HG03060 (cell line): Measurements from ENCODE around the gene CHD9.
"Not testable (repeated sequence)": the region's sequence is repeated elsewhere in the genome, so short reads cannot be mapped to it uniquely, and the experiment has no call there.

ENCODE experiments used
- ATAC-seq: cut with Tn5 transposase; IDR thresholded peaks from one replicate; pipeline ENCODE4 v1.9.1; 2021; ENCODE audit warnings: low read depth, moderate number of reproducible peaks; ENCODE audit not compliant: unreplicated experiment

Gene CHD9, protein sequence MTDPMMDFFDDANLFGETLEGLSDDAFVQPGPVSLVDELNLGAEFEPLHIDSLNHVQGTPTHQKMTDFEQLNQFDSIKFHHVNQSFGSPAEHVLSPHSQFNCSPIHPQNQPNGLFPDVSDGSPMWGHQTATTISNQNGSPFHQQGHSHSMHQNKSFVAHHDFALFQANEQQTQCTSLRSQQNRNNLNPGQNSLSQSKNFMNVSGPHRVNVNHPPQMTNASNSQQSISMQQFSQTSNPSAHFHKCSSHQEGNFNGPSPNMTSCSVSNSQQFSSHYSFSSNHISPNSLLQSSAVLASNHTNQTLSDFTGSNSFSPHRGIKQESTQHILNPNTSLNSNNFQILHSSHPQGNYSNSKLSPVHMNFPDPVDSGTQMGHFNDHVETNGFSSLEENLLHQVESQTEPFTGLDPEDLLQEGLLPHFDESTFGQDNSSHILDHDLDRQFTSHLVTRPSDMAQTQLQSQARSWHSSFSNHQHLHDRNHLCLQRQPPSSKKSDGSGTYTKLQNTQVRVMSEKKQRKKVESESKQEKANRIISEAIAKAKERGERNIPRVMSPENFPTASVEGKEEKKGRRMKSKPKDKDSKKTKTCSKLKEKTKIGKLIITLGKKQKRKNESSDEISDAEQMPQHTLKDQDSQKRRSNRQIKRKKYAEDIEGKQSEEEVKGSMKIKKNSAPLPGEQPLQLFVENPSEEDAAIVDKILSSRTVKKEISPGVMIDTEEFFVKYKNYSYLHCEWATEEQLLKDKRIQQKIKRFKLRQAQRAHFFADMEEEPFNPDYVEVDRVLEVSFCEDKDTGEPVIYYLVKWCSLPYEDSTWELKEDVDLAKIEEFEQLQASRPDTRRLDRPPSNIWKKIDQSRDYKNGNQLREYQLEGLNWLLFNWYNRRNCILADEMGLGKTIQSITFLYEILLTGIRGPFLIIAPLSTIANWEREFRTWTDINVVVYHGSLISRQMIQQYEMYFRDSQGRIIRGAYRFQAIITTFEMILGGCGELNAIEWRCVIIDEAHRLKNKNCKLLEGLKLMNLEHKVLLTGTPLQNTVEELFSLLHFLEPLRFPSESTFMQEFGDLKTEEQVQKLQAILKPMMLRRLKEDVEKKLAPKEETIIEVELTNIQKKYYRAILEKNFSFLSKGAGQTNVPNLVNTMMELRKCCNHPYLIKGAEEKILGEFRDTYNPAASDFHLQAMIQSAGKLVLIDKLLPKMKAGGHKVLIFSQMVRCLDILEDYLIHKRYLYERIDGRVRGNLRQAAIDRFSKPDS (N-terminal part only)

DNA sequence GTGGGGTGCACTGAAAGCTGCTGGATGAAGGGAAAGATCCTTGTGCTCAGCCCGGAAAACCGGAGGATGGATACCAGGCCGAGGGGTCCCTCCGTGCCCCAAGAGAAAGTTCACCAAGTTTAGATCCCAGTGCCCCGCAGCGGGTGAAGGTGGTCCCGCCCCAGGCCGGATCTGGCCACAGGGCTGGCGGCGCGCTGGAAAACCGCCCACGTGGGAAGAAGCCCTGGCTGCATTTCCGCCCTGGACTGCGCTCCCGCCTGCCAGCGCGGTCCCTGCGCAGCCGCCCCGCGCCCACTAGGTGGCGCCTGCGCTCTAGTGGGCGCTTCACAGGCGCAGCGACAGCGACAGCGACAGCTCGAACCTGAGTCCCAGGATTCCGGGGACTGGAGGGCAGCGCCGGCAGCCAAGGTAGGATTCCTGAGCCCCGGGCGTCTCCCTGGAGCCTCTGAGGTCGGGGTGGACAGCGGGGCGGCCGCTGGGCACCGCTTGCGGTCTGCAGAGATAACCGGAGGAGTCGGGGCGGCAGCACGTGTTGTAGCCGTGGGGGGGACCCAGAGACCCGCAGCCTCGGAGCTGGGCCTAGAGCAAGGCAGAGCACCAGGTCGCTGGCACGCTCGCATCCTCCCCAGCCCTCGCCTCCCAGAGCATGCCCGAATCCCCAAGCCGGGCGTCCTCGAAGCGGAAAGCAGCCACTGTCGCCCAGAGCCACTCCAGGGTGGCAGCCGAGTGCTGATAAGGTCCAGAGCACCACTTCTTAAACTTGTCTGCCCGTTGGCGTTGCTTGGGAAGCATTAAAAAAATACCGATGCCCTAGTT lies at the start of gene CHD9:
CHD9 (plus strand) TSS at position 322 of the 816 bp plus-strand sequence. CDS start 101,099 bp downstream, outside the sequence.
- no peak for ATAC-seq

DNA sequence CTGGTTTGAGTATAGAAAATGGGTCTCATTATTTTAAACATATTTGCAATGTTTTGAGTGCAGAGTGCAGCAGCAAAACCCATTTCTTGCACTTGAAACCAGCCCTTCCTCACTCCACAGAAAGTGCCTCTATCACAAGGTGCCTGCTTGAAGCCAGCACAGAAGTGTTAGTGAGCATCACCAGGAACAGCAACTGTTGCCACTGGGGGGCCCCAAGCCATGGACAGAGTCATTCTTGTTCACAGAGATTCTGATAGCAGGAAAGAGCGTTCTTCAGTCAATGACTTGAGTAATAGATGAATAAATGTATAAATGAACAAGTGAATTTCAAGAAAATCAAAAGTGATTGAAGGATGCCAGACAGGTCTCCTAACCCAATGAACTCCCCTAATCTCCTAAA lies 47.7 kb upstream of the CHD9 start:
- ATAC-seq: no peak

DNA sequence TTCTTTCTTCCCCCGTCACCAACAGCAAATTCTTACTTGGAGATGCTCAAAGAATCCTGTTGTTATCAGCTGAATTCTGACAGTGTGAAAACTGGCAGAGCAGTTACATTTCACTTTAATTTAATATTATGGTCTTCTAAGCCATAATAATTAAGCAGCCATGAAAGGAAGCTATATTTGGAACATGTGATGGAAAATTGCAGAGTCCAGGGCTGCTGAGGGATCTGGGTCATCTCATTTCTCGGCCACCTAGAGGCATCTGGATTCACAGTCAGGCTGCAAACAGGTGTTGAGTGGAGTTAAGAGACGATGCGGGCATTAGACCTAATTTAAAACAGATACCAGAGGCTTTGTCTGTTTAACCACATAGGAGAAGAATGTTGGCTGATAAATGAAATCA lies 40.5 kb upstream of the CHD9 start:
- ATAC-seq: no peak

DNA sequence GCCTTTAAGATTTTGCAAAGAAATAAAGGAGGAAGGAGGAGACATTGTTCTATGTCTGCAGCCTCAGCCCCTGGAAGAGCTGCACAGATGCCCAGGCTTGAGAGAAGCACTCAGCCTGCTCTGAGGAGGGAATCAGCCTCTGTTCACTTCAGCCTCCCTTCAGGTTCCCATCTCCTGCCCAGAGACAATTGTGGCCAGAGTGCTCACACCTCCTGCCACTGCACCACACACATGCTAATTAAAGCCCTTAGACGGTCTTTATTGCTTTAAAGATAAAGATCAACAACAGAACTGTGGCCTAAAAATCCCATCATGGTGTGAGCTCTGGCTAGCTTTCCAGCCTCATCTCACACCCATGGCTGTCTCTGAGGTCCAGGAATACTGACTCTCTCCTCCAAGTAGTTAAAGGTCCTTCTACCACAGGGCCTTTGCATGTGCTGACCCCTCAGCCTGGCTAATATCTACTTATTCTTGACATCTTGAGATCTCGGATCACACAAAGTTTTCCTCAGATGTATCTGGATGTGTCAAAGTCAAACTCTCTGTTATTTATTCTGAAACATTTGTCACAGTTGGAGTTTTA lies 35.9 kb upstream of the CHD9 start:
- no peak for ATAC-seq

DNA sequence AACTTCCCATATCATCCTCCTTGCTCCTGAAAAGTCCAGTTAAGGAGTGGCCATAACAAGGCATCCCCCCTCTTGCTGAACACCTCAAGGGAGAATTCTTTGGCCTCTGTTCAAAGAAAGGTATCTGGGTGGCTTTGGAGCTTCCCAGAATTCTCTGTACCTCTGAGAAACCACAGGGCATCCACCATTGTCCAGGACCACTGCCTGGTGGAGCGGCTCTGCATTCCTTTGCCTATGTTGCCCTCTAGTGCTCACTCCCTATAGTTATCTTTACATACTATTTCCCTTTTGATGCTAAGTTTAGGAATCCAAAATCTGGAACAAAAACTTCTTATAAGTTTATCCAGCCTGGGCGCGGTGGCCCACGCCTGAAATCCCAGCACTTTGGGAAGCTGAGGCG lies 32.4 kb upstream of the CHD9 start:
- ATAC-seq: no peak

DNA sequence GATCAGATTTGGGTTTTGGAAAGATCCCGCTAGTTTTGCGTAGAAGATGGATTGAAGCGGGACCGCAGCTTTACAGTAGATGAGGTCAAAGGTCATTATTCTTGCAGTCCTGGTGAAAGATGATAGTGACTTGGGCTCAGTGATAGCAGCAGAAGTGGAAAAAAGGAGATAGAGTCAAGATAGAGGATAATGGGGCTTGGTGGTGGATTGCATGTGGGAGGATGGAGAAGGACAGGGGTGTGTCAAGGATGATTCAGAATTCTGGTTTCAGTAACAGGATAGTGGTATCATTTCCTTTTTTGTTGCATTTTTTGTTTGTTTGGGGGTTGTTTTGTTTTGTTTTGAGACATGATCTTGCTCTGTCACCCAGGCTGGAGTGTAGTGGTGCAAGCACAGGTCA lies 30.7 kb upstream of the CHD9 start:
- ATAC-seq: no peak

DNA sequence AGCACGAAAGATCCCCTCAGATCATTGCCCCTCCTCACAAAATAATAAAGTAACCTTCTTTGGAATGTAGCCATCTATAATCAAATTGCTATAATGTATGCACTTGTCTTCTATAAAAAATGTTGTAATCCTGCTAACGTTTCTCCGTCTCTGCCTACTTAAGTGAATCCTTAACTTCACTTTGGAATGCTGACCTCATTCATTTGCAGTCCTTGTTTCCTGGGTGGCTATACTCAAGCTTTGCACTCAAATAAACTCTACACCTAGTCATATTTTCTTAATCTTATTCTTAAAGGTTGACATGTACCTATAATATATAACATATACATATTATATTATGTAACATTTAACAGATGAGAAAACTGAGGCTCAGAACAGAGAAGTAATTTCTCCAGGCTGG lies 24.8 kb upstream of the CHD9 start:
- no peak for ATAC-seq

DNA sequence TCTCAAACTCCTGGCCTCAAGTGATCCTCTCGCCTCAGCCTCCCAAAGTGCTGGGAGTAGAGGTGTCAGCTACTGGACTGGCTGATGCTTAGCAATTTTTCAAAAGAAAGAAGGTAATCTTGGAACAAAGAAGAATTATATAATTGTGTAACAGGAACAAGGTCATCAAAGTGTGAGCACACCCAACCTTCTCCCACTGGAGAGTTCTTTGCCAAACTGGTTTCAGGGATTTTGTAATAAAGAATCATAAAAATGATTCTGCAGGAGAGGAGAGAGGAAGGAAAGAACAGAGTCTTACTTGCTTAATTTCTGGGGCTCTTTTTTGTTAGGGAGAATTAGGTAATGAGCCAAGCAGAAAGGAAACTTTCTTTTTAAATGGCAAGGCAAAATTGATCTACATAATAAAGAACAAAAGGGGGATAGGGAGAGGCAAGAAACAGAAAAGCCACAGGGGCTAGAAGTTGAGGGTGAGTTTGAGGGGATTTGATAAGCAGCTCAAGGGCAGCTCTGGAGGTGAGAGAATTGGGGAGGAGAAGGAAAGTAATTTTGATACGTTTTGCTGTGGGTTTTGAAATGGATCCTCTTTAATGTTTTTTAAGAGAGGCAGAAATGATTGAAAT lies 23.4 kb upstream of the CHD9 start:
- ATAC-seq: no peak

DNA sequence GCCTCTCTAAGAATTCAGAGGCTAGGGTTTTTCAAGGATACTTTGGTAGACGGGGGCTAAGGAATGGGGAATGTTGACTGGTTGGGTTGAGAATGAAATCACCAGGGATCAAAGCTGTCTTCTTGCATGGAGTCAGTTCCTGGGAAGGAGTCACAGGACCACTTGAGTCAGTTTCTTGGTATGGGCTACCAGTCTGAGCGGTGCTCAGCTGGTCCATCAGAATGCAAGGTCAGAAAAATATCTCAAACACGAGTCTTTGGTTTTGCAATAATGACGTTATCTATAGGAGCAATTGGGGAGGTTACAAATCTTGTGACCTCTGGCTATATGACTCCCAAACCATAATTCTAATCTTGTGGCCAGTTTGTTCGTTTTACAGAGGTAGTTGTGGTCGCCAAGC lies 20.5 kb upstream of the CHD9 start:
- ATAC-seq: no peak

DNA sequence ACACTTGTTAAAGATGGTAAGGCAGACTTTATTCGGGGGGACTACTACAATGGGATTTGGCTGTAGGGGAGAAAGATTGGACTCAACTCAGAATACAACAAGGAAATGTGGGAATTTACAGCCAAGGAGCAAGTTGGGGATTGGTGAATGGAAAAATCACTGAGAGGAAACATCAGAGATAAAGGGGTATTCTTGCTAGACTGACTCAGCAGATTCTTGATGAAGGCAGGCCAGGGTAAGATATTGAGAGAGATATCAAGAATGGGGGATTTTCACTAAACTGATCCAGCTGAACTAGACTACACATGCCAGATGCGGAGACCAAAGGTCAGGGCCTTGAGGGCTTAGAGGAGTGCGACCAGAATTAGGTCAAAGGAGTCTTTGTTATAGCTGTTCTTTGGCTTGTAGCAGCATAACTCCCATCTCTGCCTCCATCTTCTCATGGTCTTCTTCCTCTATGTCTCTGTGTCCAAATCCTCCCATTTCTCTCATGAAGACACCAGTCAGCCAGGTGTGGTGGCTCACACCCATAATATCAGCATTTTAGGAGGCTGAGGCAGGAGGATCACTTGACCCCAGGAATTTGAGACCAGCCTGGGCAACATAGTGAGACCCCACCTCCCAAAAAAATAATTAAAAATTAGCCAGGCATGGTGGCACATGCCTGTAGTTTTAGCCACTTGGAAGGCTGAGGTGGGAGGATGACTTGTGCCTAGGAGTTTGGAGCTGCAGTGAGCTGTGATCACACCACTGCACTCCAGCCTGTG lies 19.4 kb upstream of the CHD9 start:
- ATAC-seq: no peak

DNA sequence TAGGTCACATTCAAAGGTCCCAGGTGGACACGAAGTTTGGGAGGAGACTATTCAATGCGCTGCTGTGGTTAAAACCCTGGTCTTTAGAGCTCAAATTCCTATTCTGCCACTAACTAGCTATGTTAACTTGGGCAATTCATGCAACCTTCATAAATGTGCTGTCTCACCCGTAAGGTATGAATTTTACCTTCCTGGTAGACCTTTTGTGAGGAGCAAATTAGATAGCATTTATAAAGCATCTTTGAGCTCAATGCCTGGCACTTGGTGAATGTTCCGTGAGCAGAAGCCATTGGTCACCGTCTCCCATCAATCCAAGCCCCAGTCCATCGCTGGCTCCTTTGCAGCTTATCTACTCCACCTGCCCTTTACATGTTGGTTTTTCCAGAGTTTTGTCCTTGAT lies 18.7 kb upstream of the CHD9 start:
- ATAC-seq: no peak

DNA sequence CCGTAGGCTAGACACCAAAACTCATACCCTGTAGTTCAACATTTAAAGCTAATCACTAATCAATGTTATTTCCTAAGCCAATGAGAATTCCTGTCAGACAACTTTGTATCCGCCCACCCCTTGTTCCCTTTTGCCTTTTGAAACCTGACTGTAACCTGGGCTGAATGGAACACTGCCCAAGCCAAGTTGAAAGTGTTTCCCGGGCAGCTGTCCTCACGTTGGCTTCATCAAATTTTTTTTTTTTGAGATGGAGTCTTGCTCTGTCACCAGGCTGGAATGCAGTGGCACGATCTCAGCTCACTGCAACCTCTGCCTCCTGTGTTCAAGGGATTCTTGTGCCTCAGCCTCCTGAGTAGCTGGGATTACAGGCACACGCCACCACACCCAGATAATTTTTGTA lies 18.1 kb upstream of the CHD9 start:
- ATAC-seq: not testable (repeated sequence)

DNA sequence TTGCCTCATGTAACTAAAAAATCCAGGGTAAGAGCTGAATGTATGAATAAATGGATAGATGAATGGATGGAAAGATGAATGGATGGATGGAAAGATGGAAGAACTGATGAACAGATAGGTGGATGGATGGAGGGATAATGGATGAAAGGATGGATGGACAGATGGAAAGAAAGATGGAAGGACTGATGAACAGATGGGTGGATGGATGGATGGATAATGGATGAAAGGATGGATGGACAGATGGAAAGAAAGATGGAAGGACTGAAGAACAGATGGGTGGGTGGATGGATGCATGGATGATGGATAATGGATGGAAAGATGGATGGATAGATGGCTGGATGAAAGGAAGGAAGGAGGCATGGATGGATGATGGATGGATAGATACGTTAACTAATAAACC lies 14.0 kb upstream of the CHD9 start:
- ATAC-seq: no peak

DNA sequence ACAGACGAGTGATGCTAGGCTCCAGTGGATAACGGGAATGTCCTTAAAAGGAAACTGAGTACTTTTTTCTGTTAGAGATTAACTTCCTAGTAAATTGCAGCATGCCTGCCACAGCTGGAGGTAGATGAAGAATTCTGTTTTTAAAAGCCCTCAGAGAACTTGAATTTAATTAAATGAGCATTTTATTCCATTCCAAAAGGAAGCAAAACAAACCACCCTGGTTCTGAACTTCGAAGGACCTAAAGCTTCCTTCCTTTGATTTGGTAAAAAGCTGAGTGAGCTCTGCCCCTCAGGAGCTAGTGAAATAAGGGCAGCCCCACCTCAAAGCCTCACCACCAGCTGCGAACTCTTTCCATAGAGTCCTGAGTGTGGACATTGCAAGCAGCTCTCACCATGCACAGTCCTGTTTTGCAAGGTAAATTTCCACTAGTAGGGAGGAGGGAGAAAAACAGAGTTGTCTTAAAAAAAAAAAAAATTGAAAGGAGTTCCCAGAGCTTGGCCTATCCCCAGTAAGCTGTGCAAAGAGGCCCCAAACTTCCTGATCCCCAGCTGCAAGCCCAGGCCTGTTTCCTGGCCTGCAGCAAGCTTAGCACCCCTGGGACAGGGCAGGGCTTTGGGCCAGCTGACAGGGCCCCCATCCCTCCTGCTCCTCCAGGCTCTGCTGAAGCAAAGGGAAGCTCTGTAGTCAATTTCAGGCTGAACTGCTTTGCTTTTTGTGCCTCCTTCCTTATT lies 13.3 kb upstream of the CHD9 start:
- ATAC-seq: peak; percentile 62

DNA sequence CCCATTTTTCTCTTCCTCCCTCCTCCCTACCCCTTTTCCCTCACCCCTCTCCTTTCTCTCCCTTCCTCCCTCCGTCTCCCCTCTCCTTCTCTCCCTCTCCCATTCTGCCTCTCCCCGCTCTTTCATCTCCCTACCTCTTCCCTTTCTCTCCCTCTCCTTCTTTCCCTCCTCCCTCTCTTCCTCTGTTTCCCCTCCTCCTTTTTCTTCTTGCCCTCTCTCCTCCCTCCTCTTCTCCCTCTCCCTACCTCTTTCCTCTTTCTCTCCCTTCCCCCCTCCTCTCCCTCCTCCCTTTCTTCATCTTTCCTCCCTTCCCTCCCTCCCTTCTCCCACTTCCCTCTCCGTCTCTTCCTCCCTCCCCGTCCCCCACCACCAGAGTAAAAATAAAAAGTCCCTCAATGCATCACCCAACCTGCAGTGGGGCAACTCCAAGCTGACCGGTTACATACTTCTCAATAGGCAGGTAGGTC lies 12.5 kb upstream of the CHD9 start:
- ATAC-seq: no peak

DNA sequence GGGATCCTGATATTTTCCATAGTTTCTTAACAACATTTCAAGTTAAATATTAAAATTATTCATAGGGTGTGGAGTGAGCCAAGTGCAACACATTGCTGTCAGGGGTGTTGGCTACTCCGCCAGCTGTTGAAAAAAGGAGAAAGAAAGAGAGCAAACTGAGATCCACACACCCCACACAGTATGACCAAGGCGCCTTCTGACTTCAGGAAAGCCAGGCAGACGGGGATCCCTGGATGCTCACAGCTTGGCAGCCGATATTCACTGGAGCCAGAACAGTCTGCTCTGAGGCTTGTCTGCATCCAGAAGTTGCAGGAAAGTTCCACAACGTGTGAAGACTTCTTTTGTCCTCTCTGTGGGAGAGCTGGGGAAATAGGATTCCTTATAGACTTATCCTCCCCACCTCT lies 11.4 kb upstream of the CHD9 start:
- ATAC-seq: no peak

DNA sequence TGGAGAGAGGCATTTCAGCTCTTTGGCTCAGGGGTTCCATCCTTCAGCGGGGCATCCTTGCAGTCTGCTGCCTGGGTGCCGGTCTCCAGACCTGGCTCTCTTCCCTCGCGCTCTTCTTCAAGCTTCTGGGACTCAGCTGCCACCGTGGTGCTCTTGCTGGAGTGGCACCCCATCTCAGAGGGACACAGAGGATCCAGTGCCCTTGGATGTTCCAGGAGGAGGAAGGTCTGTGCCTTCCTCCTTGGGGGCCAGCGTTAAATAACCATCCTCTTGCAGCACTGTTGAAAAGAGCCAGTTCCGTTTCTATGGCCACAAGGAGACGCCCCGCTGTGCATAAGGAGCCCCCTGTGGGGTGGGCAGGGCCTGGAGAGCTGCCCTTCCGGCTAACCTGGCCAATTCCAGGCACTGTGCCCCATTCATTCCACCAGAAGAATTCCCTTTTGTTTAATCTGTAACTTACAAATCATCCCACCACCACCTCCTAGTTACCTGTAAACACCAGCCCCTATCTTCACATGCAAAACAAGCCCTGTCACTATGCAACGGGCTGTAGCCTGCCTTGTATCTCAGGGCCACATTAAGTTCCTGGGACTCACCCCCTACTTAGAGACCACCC lies 10.7 kb upstream of the CHD9 start:
- ATAC-seq: no peak
